Prostate gland (tissue), 2 donors: Measurements from ENCODE around the gene LRCH1. TPM values are rescaled to one million over a fixed set of nuclear protein-coding genes. Genes with fewer than 3 reads are reported as not detected.

ENCODE experiments used
- DNase-seq: peaks from one replicate; pipeline ENCODE4 v3.0.0-alpha.2; 2019; ENCODE audit warnings: low spot score
- H3K27ac ChIP-seq, 2 donors: fragments of 200-600 bp; sonication (generic); 2 replicates each; pipeline ENCODE4 v1.5.1; 2017 to 2019
- H3K27me3 ChIP-seq: fragments of 200-600 bp; sonication (generic); replicated peaks from 2 replicates; pipeline ENCODE4 v1.5.1; 2019; ENCODE audit not compliant: insufficient read depth
- H3K36me3 ChIP-seq, 2 donors: fragments of 200-600 bp; sonication (generic); 1 replicate in 1 of 2; 2 replicates in 1 of 2; pipeline versions ENCODE4 v1.5.1 to v1.8.1; 2017 to 2019
- H3K4me1 ChIP-seq: fragments of 200-600 bp; sonication (generic); replicated peaks from 2 replicates; pipeline ENCODE4 v1.5.1; 2019
- H3K4me3 ChIP-seq, 2 donors: fragments of 200-600 bp; sonication (generic); 2 replicates each; pipeline ENCODE4 v1.5.1; 2017 to 2019
- H3K9me3 ChIP-seq: fragments of 200-600 bp; sonication (generic); 2 replicates; pipeline ENCODE4 v1.5.1; 2017
- POLR2A ChIP-seq: fragments of 450-650 bp; IDR thresholded peaks from one replicate; pipeline ENCODE4 v1.6.1; 2016; ENCODE audit warnings: antibody characterized with exemption, mild to moderate bottlenecking
- POLR2AphosphoS5 ChIP-seq: sonication (generic); formaldehyde crosslinking; IDR thresholded peaks from one replicate; pipeline ENCODE4 v1.6.1; 2017; ENCODE audit warnings: antibody characterized with exemption
- WGBS: methylation state at CpG from one replicate; pipeline ENCODE4 v1.1.5; 2018; 5-methylcytosine and 5-hydroxymethylcytosine counted together
- intact Hi-C: fragments of 100-400 bp; cut with DNase I; formaldehyde crosslinking; loops from one replicate; pipeline ENCODE4 v1.14.2; 2022
- total RNA-seq, 2 donors: library from RNA; depleted of rRNA; stranded (reverse); fragments of >200 nt; gene quantifications; one replicate each; pipeline ENCODE4 v1.1.0, GENCODE V29; 2016
- TF ChIP-seq, protein P1 (sequence below), 4 experiments: fragments of 200-600 bp in 2 of 4; fragments of 450-650 bp in 2 of 4; sonication (generic) in 2 of 4; IDR thresholded peaks; 1 replicate in 3 of 4; 2 replicates in 1 of 4; pipeline ENCODE4 v1.5.1; 2016 to 2019; ENCODE audit warnings: antibody characterized with exemption in 4 of 4, mild to moderate bottlenecking in 2 of 4, moderate library complexity in 2 of 4

Gene LRCH1
- total RNA-seq, 2 donors from 2014 or later: 14.8 to 17.2 TPM

DNA sequence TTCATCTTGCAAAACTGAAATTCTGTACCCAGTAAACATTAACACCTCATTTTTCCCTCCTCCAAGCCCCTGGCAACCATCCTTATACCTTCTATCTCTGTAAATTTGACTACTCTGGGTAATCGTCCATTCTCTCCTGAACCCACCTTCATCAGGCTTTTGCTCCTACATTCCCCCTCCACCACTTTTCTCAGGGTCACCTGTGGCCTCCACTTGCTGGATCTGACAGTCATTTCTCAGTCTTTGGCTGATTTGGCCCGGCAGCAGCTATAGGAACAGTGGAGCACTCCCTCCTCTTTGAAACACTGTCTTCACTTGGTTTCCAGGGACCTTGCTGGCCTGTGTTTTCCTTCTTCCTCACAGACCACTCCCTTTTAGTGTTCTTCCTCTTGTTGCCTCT is 83.5 kb downstream of the LRCH1 start:
- Histone ChIP-seq H3K27ac (no peak overlapping the region), H3K4me3 (no peak overlapping the region), H3K27me3 (no peaks in the 10 kb centered on the region), H3K4me1 (no peaks in the 10 kb centered on the region), H3K36me3 (no peaks in the 10 kb centered on the region), H3K9me3 (no peaks in the 10 kb centered on the region)
- no peak for DNase-seq
- intact Hi-C loops: no loop called here
- WGBS: 68% methylated on average over 2 of the region's 2 CpGs
- TF ChIP-seq POLR2A: no peak
- no peak for TF ChIP-seq POLR2AphosphoS5
- TF ChIP-seq, protein P1, sequence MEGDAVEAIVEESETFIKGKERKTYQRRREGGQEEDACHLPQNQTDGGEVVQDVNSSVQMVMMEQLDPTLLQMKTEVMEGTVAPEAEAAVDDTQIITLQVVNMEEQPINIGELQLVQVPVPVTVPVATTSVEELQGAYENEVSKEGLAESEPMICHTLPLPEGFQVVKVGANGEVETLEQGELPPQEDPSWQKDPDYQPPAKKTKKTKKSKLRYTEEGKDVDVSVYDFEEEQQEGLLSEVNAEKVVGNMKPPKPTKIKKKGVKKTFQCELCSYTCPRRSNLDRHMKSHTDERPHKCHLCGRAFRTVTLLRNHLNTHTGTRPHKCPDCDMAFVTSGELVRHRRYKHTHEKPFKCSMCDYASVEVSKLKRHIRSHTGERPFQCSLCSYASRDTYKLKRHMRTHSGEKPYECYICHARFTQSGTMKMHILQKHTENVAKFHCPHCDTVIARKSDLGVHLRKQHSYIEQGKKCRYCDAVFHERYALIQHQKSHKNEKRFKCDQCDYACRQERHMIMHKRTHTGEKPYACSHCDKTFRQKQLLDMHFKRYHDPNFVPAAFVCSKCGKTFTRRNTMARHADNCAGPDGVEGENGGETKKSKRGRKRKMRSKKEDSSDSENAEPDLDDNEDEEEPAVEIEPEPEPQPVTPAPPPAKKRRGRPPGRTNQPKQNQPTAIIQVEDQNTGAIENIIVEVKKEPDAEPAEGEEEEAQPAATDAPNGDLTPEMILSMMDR (IDR thresholded peaks at IDR 0.05): no peak

DNA sequence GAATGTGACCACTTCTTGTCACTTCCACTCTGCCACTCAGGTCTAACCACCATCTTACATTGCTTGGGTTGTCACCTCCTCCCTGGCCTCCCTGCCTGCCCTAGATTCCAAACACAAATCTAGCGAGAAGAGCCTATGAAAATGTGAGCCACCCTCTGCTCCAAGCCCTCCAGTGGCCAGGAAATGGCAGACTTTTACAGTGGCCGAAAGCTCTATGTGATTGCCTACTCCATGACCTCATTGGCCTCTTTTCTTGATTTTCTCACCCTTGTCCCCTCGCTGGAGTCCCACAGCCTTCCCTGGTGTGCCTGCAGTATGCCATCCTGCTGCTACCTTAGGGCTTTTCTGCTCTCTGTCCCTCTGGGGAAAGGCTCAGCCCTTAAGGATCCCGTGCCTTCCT is 84.2 kb downstream of the LRCH1 start:
- no peak overlapping the region for H3K4me3 ChIP-seq
- no peaks in the 10 kb centered on the region for H3K9me3 ChIP-seq
- DNase-seq: no peak
- WGBS: 93% methylated on average over 4 of the region's 4 CpGs
- no peaks in the 10 kb centered on the region for H3K27me3 ChIP-seq
- TF ChIP-seq POLR2A (no peak), POLR2AphosphoS5 (no peak)
- TF ChIP-seq, protein P1 (IDR thresholded peaks at IDR 0.05): no peak
- H3K4me1 ChIP-seq: no peaks in the 10 kb centered on the region
- intact Hi-C loops: no loop called here
- H3K36me3 ChIP-seq: no peaks in the 10 kb centered on the region
- H3K27ac ChIP-seq: no peak overlapping the region

DNA sequence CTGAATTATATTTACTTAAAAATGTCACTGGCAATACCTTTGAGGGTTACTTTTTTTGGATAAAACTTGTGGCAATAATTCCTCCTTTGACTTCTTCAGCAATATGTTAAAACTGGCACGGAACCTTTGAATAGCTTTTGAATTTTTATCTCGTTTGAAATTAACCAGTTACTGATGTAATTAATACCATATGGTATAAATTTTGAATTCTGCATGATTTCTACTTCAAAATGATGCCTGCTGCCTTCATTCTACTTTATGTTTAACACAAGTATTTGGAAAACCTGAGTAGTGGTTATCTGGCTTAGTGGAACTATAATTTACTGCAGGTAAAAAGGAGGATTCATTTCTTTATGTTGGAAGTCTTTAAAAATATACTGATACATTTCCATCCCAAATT is 85.3 kb downstream of the LRCH1 start:
- no peaks in the 10 kb centered on the region for H3K9me3 ChIP-seq

DNA sequence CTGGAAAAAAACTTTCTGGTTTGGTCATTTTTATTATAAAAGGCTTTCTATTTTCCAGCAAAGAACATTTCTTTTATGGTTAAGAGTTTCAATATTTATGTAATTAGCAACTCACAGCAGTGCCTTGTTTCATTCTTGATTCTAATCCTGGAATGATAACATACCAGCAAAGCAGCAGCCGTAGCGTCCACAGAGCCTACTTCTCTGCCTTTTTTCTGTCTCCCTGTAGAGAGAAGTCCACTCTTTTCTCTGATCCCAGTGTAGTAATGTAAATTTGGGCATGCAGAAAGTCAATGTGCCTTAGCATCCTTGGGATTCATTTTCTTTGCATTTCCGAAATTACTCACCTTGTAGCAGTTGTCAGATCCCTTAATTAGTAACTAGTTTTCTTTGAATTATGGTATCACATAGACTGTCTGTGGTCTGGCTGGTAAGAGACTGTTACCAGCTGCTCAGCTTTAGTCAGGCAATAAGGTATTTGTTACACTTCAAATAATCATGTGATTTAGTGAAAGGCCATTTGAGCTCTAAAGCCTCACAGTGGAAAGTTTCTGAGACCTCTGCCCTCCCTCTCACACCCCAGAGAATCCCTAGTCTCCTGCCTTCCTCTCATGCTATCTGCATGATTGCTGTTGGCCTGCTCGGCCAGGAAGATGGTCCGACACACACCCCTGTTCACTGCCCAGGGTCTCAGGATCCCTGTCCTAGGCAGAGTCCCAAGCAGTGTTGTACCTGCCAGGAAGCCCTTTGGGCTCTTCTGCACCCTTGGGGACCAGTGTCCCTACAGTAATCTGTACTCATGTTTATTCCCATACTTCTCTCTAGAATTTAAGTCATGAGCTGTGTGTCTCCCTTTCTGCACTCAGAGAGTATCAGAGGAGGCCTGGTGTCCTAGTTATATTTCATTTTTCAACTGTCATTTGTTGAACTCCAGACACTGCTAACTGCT is 86.3 kb downstream of the LRCH1 start:
- no peak overlapping the region for H3K27ac ChIP-seq

More for the DNA sequence above, 85.3 kb downstream of the LRCH1 start:
- intact Hi-C loops: no loop called here
- 61% methylated on average over 2 of the region's 2 CpGs for WGBS
- TF ChIP-seq POLR2AphosphoS5: no peak
- TF ChIP-seq, protein P1 (IDR thresholded peaks at IDR 0.05): no peak
- no peak for TF ChIP-seq POLR2A
- Histone ChIP-seq H3K4me3 (no peak overlapping the region), H3K36me3 (no peaks in the 10 kb centered on the region), H3K4me1 (no peaks in the 10 kb centered on the region), H3K27ac (no peak overlapping the region), H3K27me3 (no peaks in the 10 kb centered on the region)
- DNase-seq: no peak

More for the DNA sequence above, 86.3 kb downstream of the LRCH1 start:
- whole genome bisulfite sequencing: 66% methylated on average over 5 of the region's 5 CpGs
- Histone ChIP-seq H3K4me3 (no peak overlapping the region), H3K27me3 (no peaks in the 10 kb centered on the region), H3K36me3 (no peaks in the 10 kb centered on the region), H3K9me3 (no peaks in the 10 kb centered on the region), H3K4me1 (no peaks in the 10 kb centered on the region)
- TF ChIP-seq, protein P1 (IDR thresholded peaks at IDR 0.05): no peak
- TF ChIP-seq POLR2AphosphoS5 (no peak), POLR2A (no peak)
- intact Hi-C loops: no loop called here
- no peak for DNase-seq
